ENCODE measurements around the gene CYP27B1. TPM values are rescaled to one million over a fixed set of nuclear protein-coding genes. Genes with fewer than 3 reads are reported as not detected.
A peak's percentile ranks its signal among the peaks of the same experiment; 100 is the strongest.

The CYP27B1 gene
- total RNA-seq, 4 donors from 2014 or later = 0.27 to 0.57 (median 0.31) TPM; not detected in 1

GRCh38 chr12:57746025-57746424 is 20.9 kb downstream of the CYP27B1 start:
- H3K27me3 ChIP-seq = peaks cover 12% of the 10 kb centered on the region
- peak overlapping the region in 1 of 2 donors; percentile 85 for H3K4me3 ChIP-seq
- 83 to 86% methylated on average over 1 to 3 of the region's 3 CpGs for WGBS, 2 donors (ENCODE audit: low coverage in 1 of 2)
- no peak for ATAC-seq
- H3K36me3 ChIP-seq = peaks cover 0 to 42% of the 10 kb centered on the region in 2 donors
- H3K9me3 ChIP-seq = no peaks in the 10 kb centered on the region
- TF ChIP-seq POLR2A (IDR thresholded peaks at IDR 0.05) (no peak), CTCF (IDR thresholded peaks at IDR 0.05) (no peak), POLR2AphosphoS5 (IDR thresholded peaks at IDR 0.05) (no peak), EP300 (IDR thresholded peaks at IDR 0.05) (no peak)
- H3K4me1 ChIP-seq = peaks cover 0 to 31% (median 8%) of the 10 kb centered on the region in 3 donors
- peak overlapping the region in 3 of 4 donors; percentile 93 to 97 (median 94) for H3K27ac ChIP-seq

- peaks cover 17% of the 10 kb centered on the region for H3K27me3 ChIP-seq
- peak overlapping the region; percentile 85 to 90 for H3K4me3 ChIP-seq
- no peak for ATAC-seq
- TF ChIP-seq POLR2AphosphoS5 (IDR thresholded peaks at IDR 0.05) (no peak), CTCF (IDR thresholded peaks at IDR 0.05) (no peak), EP300 (IDR thresholded peaks at IDR 0.05) (no peak), POLR2A (IDR thresholded peaks at IDR 0.05) (no peak)
- H3K36me3 ChIP-seq = peaks cover 0 to 40% of the 10 kb centered on the region in 2 donors
- 10 to 36% methylated on average over 3 to 8 of the region's 8 CpGs for WGBS, 2 donors (ENCODE audit: low coverage in 1 of 2)
- peaks cover 0 to 26% (median 6%) of the 10 kb centered on the region in 3 donors for H3K4me1 ChIP-seq
- peak overlapping the region; percentile 93 to 97 (median 94) for H3K27ac ChIP-seq
- no peaks in the 10 kb centered on the region for H3K9me3 ChIP-seq
Measured at GRCh38 chr12:57745485-57745881, 21.4 kb downstream of the CYP27B1 start.

GRCh38 chr12:57744777-57745484 is 21.9 kb downstream of the CYP27B1 start, which contains the start of gene TSPAN31:
Gene TSPAN31 (plus strand): TSS chr12:57745039. CDS start chr12:57745155, 116 bp downstream.
- 0% methylated on average over 7 to 12 of the region's 29 CpGs for WGBS, 2 donors (ENCODE audit: low coverage in 1 of 2)
- ATAC-seq = peak; percentile 98
- peaks cover 0 to 21% (median 6%) of the 10 kb centered on the region in 3 donors for H3K4me1 ChIP-seq

GRCh38 chr12:57744194-57744776 is 22.6 kb downstream of the CYP27B1 start:
- peak overlapping the region; percentile 93 to 97 (median 94) for H3K27ac ChIP-seq
- peaks cover 0 to 28% of the 10 kb centered on the region in 2 donors for H3K36me3 ChIP-seq
- peaks cover 29% of the 10 kb centered on the region for H3K27me3 ChIP-seq
- peak; percentile 12 for TF ChIP-seq POLR2AphosphoS5 (IDR thresholded peaks at IDR 0.05)
- no peak for TF ChIP-seq EP300 (IDR thresholded peaks at IDR 0.05)
- no peak for TF ChIP-seq POLR2A (IDR thresholded peaks at IDR 0.05)
- no peaks in the 10 kb centered on the region for H3K9me3 ChIP-seq
- 5 to 25% methylated on average over 2 to 18 of the region's 21 CpGs for WGBS, 2 donors (ENCODE audit: low coverage in 1 of 2)
- peaks cover 0 to 21% (median 6%) of the 10 kb centered on the region in 3 donors for H3K4me1 ChIP-seq
- peak overlapping the region; percentile 85 to 90 for H3K4me3 ChIP-seq
- peak; percentile 83 for ATAC-seq

More at GRCh38 chr12:57744777-57745484, 21.9 kb downstream of the CYP27B1 start, which contains the start of gene TSPAN31:
- peak within 1 kb of the TSS; percentile 85 to 90 for H3K4me3 ChIP-seq
- H3K9me3 ChIP-seq = no peaks in the 10 kb centered on the region
- H3K27ac ChIP-seq = peak within 1 kb of the TSS; percentile 93 to 97 (median 94)
- H3K27me3 ChIP-seq = peaks cover 23% of the 10 kb centered on the region
- peaks cover 0 to 34% of the 10 kb centered on the region in 2 donors for H3K36me3 ChIP-seq
- TF ChIP-seq EP300 (IDR thresholded peaks at IDR 0.05) = no peak
- peak in 1 of 2 donors; percentile 36 for TF ChIP-seq POLR2A (IDR thresholded peaks at IDR 0.05)
- peak in 1 of 4 experiments; percentile 32 for TF ChIP-seq CTCF (IDR thresholded peaks at IDR 0.05)
- TF ChIP-seq POLR2AphosphoS5 (IDR thresholded peaks at IDR 0.05) = peak; percentile 71

GRCh38 chr12:57743769-57744168 is 23.1 kb downstream of the CYP27B1 start:
- H3K36me3 ChIP-seq = peaks cover 0 to 23% of the 10 kb centered on the region in 2 donors
- H3K27me3 ChIP-seq = peaks cover 34% of the 10 kb centered on the region
- no peak for ATAC-seq
- H3K4me3 ChIP-seq = no peak overlapping the region
- TF ChIP-seq CTCF (IDR thresholded peaks at IDR 0.05) = no peak
- TF ChIP-seq EP300 (IDR thresholded peaks at IDR 0.05) = no peak
- TF ChIP-seq POLR2A (IDR thresholded peaks at IDR 0.05) = no peak
- no peak for TF ChIP-seq POLR2AphosphoS5 (IDR thresholded peaks at IDR 0.05)
- H3K4me1 ChIP-seq = peaks cover 0 to 25% (median 9%) of the 10 kb centered on the region in 3 donors
- H3K9me3 ChIP-seq = no peaks in the 10 kb centered on the region
- peak overlapping the region in 2 of 4 donors; percentile 93 to 97 for H3K27ac ChIP-seq
- 86 to 95% methylated on average over 1 to 2 of the region's 2 CpGs for WGBS, 2 donors (ENCODE audit: low coverage in 1 of 2)

All from gastroesophageal sphincter (tissue), 4 donors.